HFFc6 (cell line): ENCODE data around the gene XAGE3. TPM values are rescaled to one million over a fixed set of nuclear protein-coding genes. Genes with fewer than 3 reads are reported as not detected.
"Not testable (repeated sequence)": the region's sequence is repeated elsewhere in the genome, so short reads cannot be mapped to it uniquely, and the experiment has no call there.

Experiments used
- DNase-seq: peaks from one replicate; pipeline ENCODE4 v3.0.0-alpha.2; 2018
- H3K27ac Mint-ChIP-seq: 2 replicates; pipeline ENCODE4 v1.8.0; 2020; ENCODE audit warnings: mild to moderate bottlenecking, mixed read lengths
- H3K27me3 Mint-ChIP-seq: 2 replicates; pipeline ENCODE4 v1.8.0; 2021; ENCODE audit warnings: mild to moderate bottlenecking, moderate library complexity, mixed read lengths; ENCODE audit not compliant: insufficient read depth
- H3K36me3 Mint-ChIP-seq: 2 replicates; pipeline ENCODE4 v1.8.0; 2021; ENCODE audit warnings: low read depth, mixed read lengths
- H3K4me1 Mint-ChIP-seq: 2 replicates; pipeline ENCODE4 v1.8.0; 2020; ENCODE audit warnings: low read depth, mixed read lengths
- H3K4me3 Mint-ChIP-seq: 2 replicates; pipeline ENCODE4 v1.8.0; 2020; ENCODE audit warnings: mild to moderate bottlenecking, moderate library complexity, mixed read lengths
- H3K9me3 Mint-ChIP-seq: 2 replicates; pipeline ENCODE4 v1.8.0; 2020; ENCODE audit warnings: mild to moderate bottlenecking, mixed read lengths
- CTCF ChIP-seq: fragments of 200-600 bp; sonication (generic); IDR thresholded peaks from 2 replicates; pipeline ENCODE4 v1.5.0; 2021; ENCODE audit warnings: antibody characterized with exemption, mild to moderate bottlenecking
- total RNA-seq, 6 experiments: library from RNA; stranded (reverse); fragmentation: NEBNext Ultra II Directional; extraction: Animal tissue kit (Norgen Biotek cat#: 25700); gene quantifications; 2 replicates in 1 of 6; 3 replicates in 5 of 6; pipeline ENCODE4 v1.2.3, GENCODE V29; 2021

Gene XAGE3
- total RNA-seq, 6 experiments from 2014 or later, result not detected

DNA sequence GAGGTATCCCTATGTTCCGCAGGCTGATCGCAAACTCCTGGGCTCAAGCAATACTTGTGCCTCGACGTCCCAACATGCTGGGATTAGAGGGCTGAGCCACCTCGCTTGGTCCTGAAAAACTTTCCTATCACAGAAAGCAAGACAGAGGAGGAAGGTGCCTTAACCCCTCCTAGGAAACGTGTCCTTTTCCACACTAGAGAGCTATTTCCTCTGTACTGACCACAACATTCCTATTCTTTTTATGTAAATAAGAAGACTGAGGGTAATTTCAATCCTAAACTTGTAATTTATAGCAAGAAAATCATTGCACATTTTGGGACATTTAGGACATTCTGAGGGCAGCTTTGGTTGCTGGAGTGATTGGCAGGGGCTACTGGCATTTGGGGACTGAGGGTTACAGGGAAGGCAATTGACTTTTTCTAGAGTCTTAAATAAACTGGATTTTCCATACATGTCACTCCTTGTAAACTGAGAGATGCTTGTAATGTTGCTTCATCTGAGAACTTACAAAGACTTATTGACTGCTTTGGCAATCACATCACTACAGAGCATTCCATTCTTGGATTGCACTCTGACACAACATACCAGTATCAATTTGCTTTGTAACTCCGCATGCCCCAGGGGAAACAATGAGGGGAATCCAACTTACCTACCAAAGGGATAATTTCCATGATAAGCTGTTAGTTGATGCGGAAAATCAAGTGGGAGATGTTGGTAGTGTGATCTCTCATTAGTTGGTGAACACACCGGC lies 15.6 kb downstream of the XAGE3 start:
- Mint-ChIP-seq H3K9me3 (no peaks in the 10 kb centered on the region), H3K4me1 (peaks cover 22% of the 10 kb centered on the region), H3K27ac (peak overlapping the region; percentile 73), H3K4me3 (peak overlapping the region; percentile 68; the same call in 1 of the 2 replicates), H3K27me3 (peaks cover 2% of the 10 kb centered on the region; the same call in 1 of the 2 replicates), H3K36me3 (no peaks in the 10 kb centered on the region)
- DNase-seq, result no peak
- no peak for TF ChIP-seq CTCF

GRCh38 chrX:52843619-52844018 lies 24.3 kb downstream of the XAGE3 start:
- H3K27me3 Mint-ChIP-seq, result peaks cover 12% of the 10 kb centered on the region
- H3K4me1 Mint-ChIP-seq, H3K4me3 Mint-ChIP-seq, H3K9me3 Mint-ChIP-seq, DNase-seq, H3K27ac Mint-ChIP-seq, H3K36me3 Mint-ChIP-seq: not testable (repeated sequence)

- Mint-ChIP-seq H3K9me3 (no peaks in the 10 kb centered on the region), H3K36me3 (no peaks in the 10 kb centered on the region), H3K27me3 (peaks cover 2% of the 10 kb centered on the region), H3K4me1 (no peaks in the 10 kb centered on the region), H3K27ac (no peak overlapping the region), H3K4me3 (no peak overlapping the region)
- no peak for DNase-seq
- TF ChIP-seq CTCF, result no peak
Observed at GRCh38 chrX:52839137-52839536, 28.7 kb downstream of the XAGE3 start.

GRCh38 chrX:52830551-52830950 lies 37.3 kb downstream of the XAGE3 start:
- H3K4me1 Mint-ChIP-seq, result no peaks in the 10 kb centered on the region
- H3K4me3 Mint-ChIP-seq, result no peak overlapping the region
- H3K9me3 Mint-ChIP-seq, result no peaks in the 10 kb centered on the region; the same call in 1 of the 2 replicates
- no peak for TF ChIP-seq CTCF
- no peaks in the 10 kb centered on the region for H3K36me3 Mint-ChIP-seq
- no peak overlapping the region for H3K27ac Mint-ChIP-seq
- peaks cover 5% of the 10 kb centered on the region for H3K27me3 Mint-ChIP-seq
- DNase-seq, result no peak

- no peaks in the 10 kb centered on the region for H3K36me3 Mint-ChIP-seq
- DNase-seq, result no peak
- no peak overlapping the region for H3K4me3 Mint-ChIP-seq
- H3K27ac Mint-ChIP-seq, result no peak overlapping the region
- H3K9me3 Mint-ChIP-seq, result no peaks in the 10 kb centered on the region; the same call in 1 of the 2 replicates
- peaks cover 3% of the 10 kb centered on the region for H3K27me3 Mint-ChIP-seq
- TF ChIP-seq CTCF, result no peak
- H3K4me1 Mint-ChIP-seq, result no peaks in the 10 kb centered on the region
Observed at GRCh38 chrX:52824608-52825007, 43.3 kb downstream of the XAGE3 start.

DNA sequence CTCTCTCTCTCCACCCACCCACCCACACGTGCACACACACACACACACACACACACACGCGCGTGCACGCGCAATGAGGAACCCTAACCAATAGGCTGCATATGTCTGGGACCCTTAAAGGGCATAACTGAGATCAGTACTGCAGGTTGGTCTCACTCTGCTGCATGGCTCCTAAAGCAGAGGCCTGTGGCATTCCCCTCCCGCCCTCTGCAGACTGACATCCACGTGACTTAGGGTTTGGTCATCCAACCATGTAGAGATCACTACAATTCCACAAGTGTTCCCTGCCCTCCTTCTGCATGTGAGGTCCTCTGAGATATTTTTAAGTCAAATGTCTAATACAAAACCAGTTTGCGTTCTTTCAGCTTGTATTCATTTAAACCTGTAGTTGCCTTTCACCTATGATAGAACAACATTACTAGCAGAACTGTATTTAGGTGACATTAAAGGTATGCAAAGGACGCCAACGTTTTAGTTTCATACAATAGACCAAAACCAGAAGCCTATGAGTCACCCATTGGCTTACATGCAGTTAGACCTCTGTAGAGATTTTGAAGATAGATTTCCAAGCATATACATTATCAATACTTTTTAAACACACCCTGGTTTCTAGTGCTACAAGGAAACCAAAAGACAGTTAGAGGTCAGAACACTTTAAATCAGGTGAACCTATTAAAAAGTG lies 46.7 kb downstream of the XAGE3 start:
- Mint-ChIP-seq H3K4me1 (no peaks in the 10 kb centered on the region), H3K9me3 (no peaks in the 10 kb centered on the region), H3K27ac (no peak overlapping the region), H3K4me3 (no peak overlapping the region), H3K27me3 (no peaks in the 10 kb centered on the region; the same call in 1 of the 2 replicates), H3K36me3 (no peaks in the 10 kb centered on the region)
- no peak for DNase-seq
- TF ChIP-seq CTCF, result no peak
